Putamen (tissue), 1 donor: ENCODE data around the gene ENSA.
"Not testable (repeated sequence)": the region's sequence is repeated elsewhere in the genome, so short reads cannot be mapped to it uniquely, and the experiment has no call there.

ENCODE experiments used
- DNase-seq: peaks from one replicate; pipeline ENCODE4 v3.0.0-alpha.2; 2016; ENCODE audit warnings: low spot score

ENSA gene

GRCh38 chr1:150580966-150581365 is 48.4 kb downstream of the ENSA start:
- not testable (repeated sequence) for DNase-seq

- DNase-seq = no peak
These were observed 49.3 kb downstream of the ENSA start for GRCh38 chr1:150579945-150580642.

GRCh38 chr1:150579110-150579944 is 50.1 kb downstream of the ENSA start, which contains the start of gene MCL1:
TSS of gene MCL1 (minus strand) at chr1:150579610. CDS start at chr1:150579530, 80 bp downstream.
- DNase-seq = peak; percentile 96

- DNase-seq = peak; percentile 46
These were observed 50.9 kb downstream of the ENSA start for GRCh38 chr1:150578272-150579109.

- DNase-seq = no peak
These were observed 51.7 kb downstream of the ENSA start for GRCh38 chr1:150577557-150578271.

DNA sequence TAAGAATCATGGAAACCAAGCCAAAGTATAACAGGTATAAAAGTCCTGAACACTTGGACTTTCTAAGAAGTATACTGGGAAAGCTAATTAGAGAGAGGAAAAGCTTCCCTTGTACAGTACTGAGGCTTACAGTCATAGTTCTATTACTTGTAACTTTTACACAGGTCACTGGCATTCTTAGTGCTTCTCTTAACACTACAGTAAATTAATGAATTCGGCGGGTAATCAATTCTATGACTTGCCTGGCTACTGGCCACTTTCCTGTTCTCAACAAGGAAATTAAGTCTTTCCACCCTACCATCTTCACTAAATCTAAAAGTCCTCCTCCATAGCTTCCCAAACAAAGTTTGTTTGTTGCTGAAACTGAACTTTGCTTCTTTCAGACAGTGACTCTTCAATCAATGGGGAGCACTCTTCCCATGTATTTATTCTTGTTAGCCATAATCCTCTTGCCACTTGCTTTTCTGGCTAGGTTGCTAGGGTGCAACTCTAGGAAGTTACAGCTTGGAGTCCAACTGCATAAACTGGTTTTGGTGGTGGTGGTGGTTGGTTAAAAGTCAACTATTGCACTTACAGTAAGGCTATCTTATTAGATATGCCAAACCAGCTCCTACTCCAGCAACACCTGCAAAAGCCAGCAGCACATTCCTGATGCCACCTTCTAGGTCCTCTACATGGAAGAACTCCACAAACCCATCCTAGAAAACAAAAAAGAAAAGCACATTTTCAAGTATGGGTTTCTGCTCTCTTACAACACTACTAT is 52.4 kb downstream of the ENSA start:
- DNase-seq = no peak

- DNase-seq = no peak
These were observed 53.1 kb downstream of the ENSA start for GRCh38 chr1:150576367-150576711.

DNA sequence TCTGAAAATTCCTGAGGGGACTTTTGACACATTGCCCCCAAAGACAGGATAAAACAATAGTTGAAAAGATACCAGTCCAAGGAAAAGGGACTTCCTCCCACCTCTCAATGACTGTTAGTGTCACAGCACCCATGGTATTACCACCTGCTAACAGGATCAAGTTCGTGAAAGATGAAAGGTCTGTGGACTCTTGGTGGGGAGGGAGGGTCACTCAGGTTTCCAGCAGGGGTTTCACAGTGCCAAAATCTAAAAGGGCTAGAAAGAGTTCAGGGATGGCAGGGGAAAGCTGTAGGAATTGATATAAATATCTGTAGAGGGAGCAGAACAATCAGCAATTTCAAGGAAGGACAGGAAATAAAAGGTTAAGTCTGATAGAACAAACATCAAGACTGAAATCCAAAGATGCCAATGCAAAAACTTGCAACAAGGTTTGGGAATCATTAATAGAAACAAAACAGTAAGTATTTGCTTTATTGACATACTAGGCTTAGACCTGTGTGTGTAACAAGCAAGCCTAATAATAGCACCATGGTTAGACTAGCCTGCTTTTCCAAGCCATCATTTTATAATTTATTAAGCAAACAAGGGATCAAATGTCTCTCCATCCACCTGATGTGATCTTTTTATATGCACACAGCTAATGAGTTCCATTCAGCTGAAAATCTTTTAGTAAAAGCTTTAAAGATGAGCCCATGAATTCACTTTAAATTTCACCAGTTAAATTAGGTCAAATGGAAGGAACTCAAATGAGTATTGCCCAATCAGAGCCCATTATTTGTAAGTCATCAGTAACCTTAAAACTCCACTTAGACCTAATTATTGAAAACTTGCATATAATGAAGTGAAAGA is 53.7 kb downstream of the ENSA start:
- no peak for DNase-seq

DNA sequence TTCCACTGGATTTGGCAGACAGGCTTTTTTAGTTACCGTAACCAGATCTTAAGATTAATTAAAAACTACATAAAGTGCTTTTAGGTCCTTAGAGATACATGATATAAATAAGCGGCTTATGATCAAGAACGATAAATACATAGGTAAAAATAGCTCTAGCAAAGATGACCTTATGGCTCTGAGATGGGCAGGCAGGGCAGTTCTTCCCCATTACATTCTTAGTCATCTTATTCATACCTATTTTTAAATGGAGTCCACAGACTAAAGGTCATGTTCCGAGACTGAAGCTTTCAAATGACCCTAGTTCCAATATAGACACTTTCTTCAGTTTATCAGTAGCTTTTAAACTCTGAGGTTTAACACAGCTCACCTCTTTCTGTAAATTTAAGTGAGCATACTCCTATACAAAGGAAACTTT is 54.3 kb downstream of the ENSA start:
- no peak for DNase-seq

DNA sequence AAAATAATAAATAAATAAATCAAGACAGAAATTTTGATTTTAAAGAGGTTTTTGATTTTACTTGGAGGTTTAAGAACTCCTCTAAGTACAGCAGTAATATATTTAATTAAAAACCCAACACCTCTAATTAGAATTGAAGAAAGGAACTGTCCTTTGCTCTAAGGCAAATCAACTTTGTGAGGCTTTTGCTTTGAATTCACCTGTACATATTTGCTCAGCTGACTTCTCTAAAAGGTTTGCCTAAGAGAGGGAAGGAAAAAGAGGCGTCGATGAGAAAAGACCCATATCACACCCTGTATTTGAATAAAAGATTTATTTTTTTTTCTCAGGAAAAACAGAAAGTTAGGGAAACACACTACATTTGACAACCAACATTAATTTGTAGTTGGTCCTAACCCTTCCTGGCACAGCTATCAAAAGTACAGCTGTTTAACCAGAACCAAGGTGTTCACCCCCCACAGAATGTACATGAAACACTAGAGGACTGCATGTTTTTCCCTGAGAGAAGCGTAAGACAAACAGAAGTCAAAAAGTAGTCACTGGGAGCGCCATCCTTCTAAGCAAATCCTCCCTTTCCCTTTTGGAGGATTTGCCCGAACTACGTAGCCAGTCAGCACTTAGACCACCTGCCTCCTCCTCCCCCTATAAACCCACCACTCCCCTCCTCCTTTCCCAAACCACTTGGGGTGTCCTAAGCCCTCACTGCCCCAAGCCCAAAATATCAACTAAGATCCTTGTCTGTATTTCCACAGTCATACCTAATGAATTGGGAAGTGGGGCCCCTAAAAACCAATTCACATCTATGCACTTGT is 54.9 kb downstream of the ENSA start:
- no peak for DNase-seq

GRCh38 chr1:150573648-150574071 is 55.8 kb downstream of the ENSA start:
- not testable (repeated sequence) for DNase-seq

- no peak for DNase-seq
These were observed 56.3 kb downstream of the ENSA start for GRCh38 chr1:150572918-150573647.
